Stimulated activated naive B cell treated with anti-CD40 and anti-IgM and Interleukin-4, amounts not matched to agents 10 μg/mL and 1 μg/mL and 100 μg/mL, for 72 hours (primary cell): ENCODE results near the gene SMIM5.

Experiments used
- ATAC-seq, 2 donors: fragments of 150-1000 bp; cut with Tn5 transposase; replicated peaks; 2 replicates each; pipeline ENCODE4 v1.10.0; 2021; ENCODE audit warnings: moderate library complexity in 1 of 2
- DNase-seq: peaks from one replicate; pipeline ENCODE4 v3.0.0; 2021
- H3K27ac Mint-ChIP-seq: one replicate; pipeline ENCODE4 v1.8.0; 2022; ENCODE audit warnings: mild to moderate bottlenecking, mixed read lengths
- H3K27me3 Mint-ChIP-seq, 2 donors: one replicate each; pipeline ENCODE4 v1.8.0; 2022; ENCODE audit warnings: mixed read lengths in 2 of 2
- H3K36me3 Mint-ChIP-seq, 2 donors: one replicate each; pipeline ENCODE4 v1.8.0; 2022; ENCODE audit warnings: mixed read lengths in 2 of 2, mild to moderate bottlenecking in 1 of 2
- H3K4me1 Mint-ChIP-seq, 2 donors: one replicate each; pipeline ENCODE4 v1.8.0; 2022; ENCODE audit warnings: mixed read lengths in 2 of 2, mild to moderate bottlenecking in 1 of 2
- H3K4me3 Mint-ChIP-seq, 2 donors: one replicate each; pipeline ENCODE4 v1.8.0; 2022; ENCODE audit warnings: mild to moderate bottlenecking in 2 of 2, mixed read lengths in 2 of 2, moderate library complexity in 1 of 2
- H3K9me3 Mint-ChIP-seq, 2 donors: one replicate each; pipeline ENCODE4 v1.8.0; 2022; ENCODE audit warnings: mixed read lengths in 2 of 2, mild to moderate bottlenecking in 1 of 2

SMIM5 gene

GRCh38 chr17:75624714-75625345, 8.4 kb upstream of the SMIM5 start:
- no peaks in the 10 kb centered on the region for H3K9me3 Mint-ChIP-seq
- no peak overlapping the region for H3K4me3 Mint-ChIP-seq
- no peaks in the 10 kb centered on the region for H3K27me3 Mint-ChIP-seq
- peaks cover 7 to 39% of the 10 kb centered on the region in 2 donors for H3K36me3 Mint-ChIP-seq
- ATAC-seq: no peak
- DNase-seq: no peak
- H3K4me1 Mint-ChIP-seq: peaks cover 4 to 14% of the 10 kb centered on the region in 2 donors
- H3K27ac Mint-ChIP-seq: no peak overlapping the region

GRCh38 chr17:75625813-75626486, 7.3 kb upstream of the SMIM5 start:
- H3K27me3 Mint-ChIP-seq: no peaks in the 10 kb centered on the region
- DNase-seq: no peak

GRCh38 chr17:75626496-75627038, 6.7 kb upstream of the SMIM5 start:
- H3K4me3 Mint-ChIP-seq: no peak overlapping the region
- no peaks in the 10 kb centered on the region for H3K27me3 Mint-ChIP-seq
- peak overlapping the region; percentile 31 for H3K27ac Mint-ChIP-seq
- H3K9me3 Mint-ChIP-seq: no peaks in the 10 kb centered on the region
- peak in 1 of 2 donors; percentile 14 for ATAC-seq
- H3K36me3 Mint-ChIP-seq: peaks cover 16 to 37% of the 10 kb centered on the region in 2 donors
- no peak for DNase-seq
- peaks cover 4 to 14% of the 10 kb centered on the region in 2 donors for H3K4me1 Mint-ChIP-seq

More at GRCh38 chr17:75625813-75626486, 7.3 kb upstream of the SMIM5 start:
- peak; percentile 71 to 75 for ATAC-seq
- no peaks in the 10 kb centered on the region for H3K9me3 Mint-ChIP-seq
- peak overlapping the region; percentile 31 for H3K27ac Mint-ChIP-seq
- peaks cover 12 to 37% of the 10 kb centered on the region in 2 donors for H3K36me3 Mint-ChIP-seq
- no peak overlapping the region for H3K4me3 Mint-ChIP-seq
- H3K4me1 Mint-ChIP-seq: peaks cover 4 to 14% of the 10 kb centered on the region in 2 donors

GRCh38 chr17:75627094-75627493, 6.1 kb upstream of the SMIM5 start:
- no peak for ATAC-seq
- DNase-seq: no peak
- Mint-ChIP-seq H3K4me1 (peaks cover 4 to 14% of the 10 kb centered on the region in 2 donors), H3K27ac (peak overlapping the region; percentile 47), H3K27me3 (no peaks in the 10 kb centered on the region), H3K4me3 (no peak overlapping the region), H3K36me3 (peaks cover 16 to 35% of the 10 kb centered on the region in 2 donors), H3K9me3 (no peaks in the 10 kb centered on the region)

- H3K36me3 Mint-ChIP-seq: peaks cover 13 to 27% of the 10 kb centered on the region in 2 donors
- ATAC-seq: no peak
- H3K9me3 Mint-ChIP-seq: no peaks in the 10 kb centered on the region
These were observed 4.8 kb upstream of the SMIM5 start for GRCh38 chr17:75628425-75628824.

GRCh38 chr17:75629157-75629556, 4.1 kb upstream of the SMIM5 start:
- Mint-ChIP-seq H3K4me3 (no peak overlapping the region), H3K9me3 (no peaks in the 10 kb centered on the region), H3K4me1 (peaks cover 11 to 28% of the 10 kb centered on the region in 2 donors), H3K27ac (peak overlapping the region; percentile 47), H3K36me3 (peaks cover 15 to 31% of the 10 kb centered on the region in 2 donors), H3K27me3 (no peaks in the 10 kb centered on the region)
- DNase-seq: no peak
- ATAC-seq: no peak

More at GRCh38 chr17:75628425-75628824, 4.8 kb upstream of the SMIM5 start:
- Mint-ChIP-seq H3K4me3 (no peak overlapping the region), H3K4me1 (peaks cover 6 to 21% of the 10 kb centered on the region in 2 donors), H3K27me3 (no peaks in the 10 kb centered on the region), H3K27ac (peak overlapping the region; percentile 6)
- no peak for DNase-seq

- Mint-ChIP-seq H3K4me3 (no peak overlapping the region), H3K27me3 (no peaks in the 10 kb centered on the region), H3K9me3 (no peaks in the 10 kb centered on the region), H3K27ac (peak overlapping the region; percentile 38), H3K4me1 (peaks cover 11 to 34% of the 10 kb centered on the region in 2 donors), H3K36me3 (peaks cover 16 to 27% of the 10 kb centered on the region in 2 donors)
- DNase-seq (no peak), ATAC-seq (no peak)
These were observed 2.9 kb upstream of the SMIM5 start for GRCh38 chr17:75630071-75630917.

- DNase-seq (no peak), ATAC-seq (no peak)
- Mint-ChIP-seq H3K4me3 (no peak overlapping the region), H3K4me1 (peaks cover 8 to 27% of the 10 kb centered on the region in 2 donors), H3K36me3 (peaks cover 15 to 25% of the 10 kb centered on the region in 2 donors), H3K27ac (no peak overlapping the region), H3K9me3 (no peaks in the 10 kb centered on the region), H3K27me3 (no peaks in the 10 kb centered on the region)
These were observed 1.9 kb upstream of the SMIM5 start for GRCh38 chr17:75631353-75631752.

- Mint-ChIP-seq H3K4me1 (peaks cover 8 to 20% of the 10 kb centered on the region in 2 donors), H3K9me3 (no peaks in the 10 kb centered on the region), H3K4me3 (no peak overlapping the region), H3K27ac (no peak overlapping the region), H3K27me3 (no peaks in the 10 kb centered on the region), H3K36me3 (peaks cover 15 to 24% of the 10 kb centered on the region in 2 donors)
- ATAC-seq (no peak), DNase-seq (no peak)
These were observed 806 bp upstream of the SMIM5 start for GRCh38 chr17:75632428-75632827.

- Mint-ChIP-seq H3K27me3 (no peaks in the 10 kb centered on the region), H3K9me3 (no peaks in the 10 kb centered on the region), H3K27ac (peak overlapping the region; percentile 43), H3K4me1 (peaks cover 6 to 20% of the 10 kb centered on the region in 2 donors), H3K4me3 (no peak overlapping the region), H3K36me3 (peaks cover 17% of the 10 kb centered on the region in 2 donors)
- ATAC-seq (peak; percentile 61 to 62), DNase-seq (peak; percentile 31)
These were observed 497 bp downstream of the SMIM5 start for GRCh38 chr17:75633486-75634375.

- ATAC-seq: no peak
- no peak for DNase-seq
- no peak overlapping the region for H3K4me3 Mint-ChIP-seq
- no peaks in the 10 kb centered on the region for H3K27me3 Mint-ChIP-seq
- no peaks in the 10 kb centered on the region for H3K9me3 Mint-ChIP-seq
- H3K36me3 Mint-ChIP-seq: peaks cover 14 to 15% of the 10 kb centered on the region in 2 donors
- no peak overlapping the region for H3K27ac Mint-ChIP-seq
- H3K4me1 Mint-ChIP-seq: peaks cover 6 to 20% of the 10 kb centered on the region in 2 donors
These were observed 1.1 kb downstream of the SMIM5 start for GRCh38 chr17:75634376-75634740.

GRCh38 chr17:75634754-75635609, 1.7 kb downstream of the SMIM5 start:
- Mint-ChIP-seq H3K9me3 (no peaks in the 10 kb centered on the region), H3K27me3 (no peaks in the 10 kb centered on the region)

More at GRCh38 chr17:75634754-75635609, 1.7 kb downstream of the SMIM5 start:
- DNase-seq (no peak), ATAC-seq (no peak)
- Mint-ChIP-seq H3K4me1 (peaks cover 6 to 20% of the 10 kb centered on the region in 2 donors), H3K27ac (peak overlapping the region; percentile 65), H3K36me3 (peaks cover 14 to 17% of the 10 kb centered on the region in 2 donors), H3K4me3 (no peak overlapping the region)
